HG02798 (cell line): ENCODE measurements around the gene KMT2B.
"Not testable (repeated sequence)": the region's sequence is repeated elsewhere in the genome, so short reads cannot be mapped to it uniquely, and the experiment has no call there.

ENCODE experiments used
- ATAC-seq: cut with Tn5 transposase; IDR thresholded peaks from one replicate; pipeline ENCODE4 v1.9.1; 2021; ENCODE audit warnings: mild to moderate bottlenecking; ENCODE audit not compliant: unreplicated experiment, poor library complexity

The KMT2B gene

DNA sequence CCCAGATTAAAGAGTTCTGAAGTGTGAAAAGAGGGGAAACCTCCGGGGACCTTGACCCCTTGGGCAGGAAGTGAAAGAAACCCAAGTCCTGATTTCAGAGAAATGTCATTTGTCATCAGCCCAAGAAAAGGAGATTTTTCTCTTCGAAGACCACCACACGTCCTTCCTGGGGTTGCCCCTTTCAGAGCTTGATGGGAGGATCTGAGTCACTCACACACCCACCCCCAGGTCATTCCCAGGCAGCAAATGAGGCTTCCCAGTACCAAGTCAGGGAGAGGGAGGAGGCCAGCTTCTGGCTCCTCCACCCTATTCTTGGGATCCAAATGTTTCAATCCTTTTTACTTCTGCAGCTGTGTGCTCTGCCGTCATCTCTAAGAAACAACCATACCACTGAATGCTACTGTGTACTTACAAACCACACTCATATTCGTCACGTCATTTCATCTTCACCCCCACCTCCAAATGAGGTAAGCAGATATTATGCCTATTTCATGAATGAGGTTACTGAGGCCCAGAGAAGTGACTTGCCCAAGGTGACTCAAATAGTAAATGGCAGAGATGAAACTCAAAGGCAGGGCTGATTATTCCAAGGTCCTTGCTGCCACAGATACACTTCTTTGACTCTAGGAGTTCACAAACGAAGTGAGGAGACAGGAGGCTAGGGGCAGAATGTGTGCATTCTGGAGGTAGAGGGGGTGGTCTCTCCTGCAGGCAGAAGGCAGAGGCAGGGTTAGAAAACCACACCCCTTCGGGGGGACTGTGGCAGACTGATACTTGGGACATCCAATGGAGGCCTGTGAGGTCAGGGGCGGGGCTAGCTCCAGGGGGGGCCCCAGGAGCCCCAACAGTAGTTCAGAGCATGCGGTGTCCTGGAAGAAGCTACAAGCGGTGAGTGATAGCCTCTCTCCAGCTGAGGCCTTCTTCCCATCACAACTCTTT lies 5.0 kb upstream of the KMT2B start:
- peak; percentile 14 for ATAC-seq

DNA sequence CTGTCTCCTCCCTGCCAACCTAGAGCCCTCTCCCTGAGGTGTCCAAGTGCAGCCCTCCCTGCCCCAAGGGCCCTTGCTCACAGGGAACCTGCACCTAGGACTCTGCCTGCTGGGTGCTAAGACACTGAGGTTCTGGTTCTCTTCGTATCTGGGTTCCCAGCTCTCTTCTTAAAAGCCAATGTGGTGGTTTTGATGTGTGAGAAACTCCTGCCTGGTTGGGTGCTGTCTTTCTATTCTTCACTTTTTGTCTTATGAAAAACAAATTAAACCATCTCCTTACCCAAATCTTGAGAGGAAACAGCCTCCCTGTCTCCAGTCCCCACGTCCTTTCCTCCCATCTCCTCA lies 4.3 kb upstream of the KMT2B start:
- no peak for ATAC-seq

DNA sequence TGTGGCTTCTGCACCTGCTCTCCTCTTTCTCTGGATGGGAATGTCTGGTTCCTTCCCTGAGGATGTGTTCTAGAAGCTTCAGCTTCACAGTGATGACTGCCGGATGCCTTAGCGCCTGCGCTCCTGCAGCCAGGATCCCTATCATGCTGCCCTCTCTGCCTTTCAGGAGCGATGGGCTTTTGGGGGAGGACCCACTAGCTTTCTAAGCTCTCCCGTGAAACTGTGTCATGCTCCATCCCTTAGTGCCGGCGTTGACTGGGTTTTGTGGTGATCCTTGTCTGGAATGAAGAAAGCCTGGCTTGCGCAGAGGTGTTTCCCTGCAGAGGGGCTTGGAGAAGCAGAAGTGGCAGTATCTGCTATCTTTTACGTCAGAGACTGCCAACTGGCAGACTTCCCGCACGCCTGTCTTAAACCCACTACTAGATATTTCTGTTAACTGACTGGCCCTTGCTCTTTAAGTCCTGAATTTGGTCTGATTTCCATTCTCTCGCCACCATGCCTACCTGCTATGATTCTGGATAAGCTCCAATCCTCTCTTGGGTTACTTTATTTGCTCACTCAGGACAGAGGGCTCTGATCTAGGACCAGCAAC lies 3.8 kb upstream of the KMT2B start:
- ATAC-seq = no peak

DNA sequence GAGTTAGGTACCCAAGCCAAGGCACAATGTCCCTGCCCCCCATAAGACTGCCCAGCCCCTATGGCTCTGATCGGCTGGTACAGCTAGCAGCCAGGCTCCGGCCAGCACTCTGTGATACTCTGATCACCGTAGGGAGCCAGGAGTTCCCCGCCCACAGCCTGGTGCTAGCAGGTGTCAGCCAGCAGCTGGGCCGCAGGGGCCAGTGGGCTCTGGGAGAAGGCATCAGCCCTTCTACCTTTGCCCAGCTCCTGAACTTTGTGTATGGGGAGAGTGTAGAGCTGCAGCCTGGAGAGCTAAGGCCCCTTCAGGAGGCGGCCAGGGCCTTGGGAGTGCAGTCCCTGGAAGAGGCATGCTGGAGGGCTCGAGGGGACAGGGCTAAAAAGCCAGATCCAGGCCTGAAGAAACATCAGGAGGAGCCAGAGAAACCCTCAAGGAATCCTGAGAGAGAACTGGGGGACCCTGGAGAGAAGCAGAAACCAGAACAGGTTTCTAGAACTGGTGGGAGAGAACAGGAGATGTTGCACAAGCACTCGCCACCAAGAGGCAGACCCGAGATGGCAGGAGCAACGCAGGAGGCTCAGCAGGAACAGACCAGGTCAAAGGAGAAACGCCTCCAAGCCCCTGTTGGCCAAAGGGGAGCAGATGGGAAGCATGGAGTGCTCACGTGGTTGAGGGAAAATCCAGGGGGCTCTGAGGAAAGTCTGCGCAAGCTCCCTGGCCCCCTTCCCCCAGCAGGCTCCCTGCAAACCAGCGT lies 3.0 kb upstream of the KMT2B start:
- no peak for ATAC-seq

DNA sequence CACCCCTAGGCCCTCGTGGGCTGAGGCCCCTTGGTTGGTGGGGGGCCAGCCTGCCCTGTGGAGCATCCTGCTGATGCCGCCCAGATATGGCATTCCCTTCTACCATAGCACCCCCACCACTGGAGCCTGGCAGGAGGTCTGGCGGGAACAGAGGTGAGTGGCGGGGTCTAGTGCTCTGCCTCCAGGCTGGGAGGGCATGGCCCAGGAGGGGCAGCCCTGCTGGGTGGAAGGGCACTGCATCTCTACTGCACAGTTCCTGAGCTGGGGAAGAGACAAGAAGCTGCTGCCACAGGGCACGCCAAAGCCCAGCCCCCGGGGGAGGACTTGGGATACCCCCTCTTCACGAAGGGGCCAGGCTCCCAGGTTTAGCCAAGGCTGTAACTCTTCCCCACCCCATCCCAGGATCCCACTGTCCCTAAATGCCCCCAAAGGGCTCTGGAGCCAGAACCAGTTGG lies 2.4 kb upstream of the KMT2B start:
- no peak for ATAC-seq

DNA sequence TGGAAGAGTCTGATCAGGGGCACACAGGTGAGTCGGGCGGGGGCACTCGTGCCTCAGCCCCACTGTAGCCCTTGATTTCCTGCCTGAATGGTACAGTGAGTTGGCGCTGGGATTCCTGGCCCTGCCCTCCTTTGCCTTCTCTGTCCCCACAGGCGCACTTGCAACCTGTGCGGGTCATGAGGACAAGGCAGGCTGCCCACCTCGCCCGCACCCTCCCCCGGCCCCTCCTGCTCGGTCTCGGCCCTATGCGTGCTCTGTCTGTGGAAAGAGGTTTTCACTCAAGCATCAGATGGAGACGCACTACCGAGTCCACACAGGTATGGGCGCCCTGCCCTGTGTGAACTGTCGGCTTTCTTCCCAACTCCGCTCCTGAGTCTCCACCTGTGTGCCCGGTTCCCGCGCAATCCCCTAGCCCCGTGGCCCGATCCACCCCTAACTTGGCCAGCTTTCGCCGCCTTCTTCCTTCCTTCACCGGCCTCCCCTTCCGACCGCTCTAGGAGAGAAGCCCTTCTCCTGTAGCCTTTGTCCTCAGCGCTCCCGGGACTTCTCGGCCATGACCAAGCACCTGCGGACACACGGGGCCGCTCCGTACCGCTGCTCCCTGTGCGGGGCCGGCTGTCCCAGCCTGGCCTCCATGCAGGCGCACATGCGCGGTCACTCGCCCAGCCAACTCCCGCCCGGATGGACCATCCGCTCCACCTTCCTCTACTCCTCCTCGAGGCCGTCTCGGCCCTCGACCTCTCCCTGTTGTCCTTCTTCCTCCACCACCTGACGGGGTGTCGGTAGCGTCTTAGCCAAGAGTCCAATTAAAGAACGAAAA lies 1.6 kb upstream of the KMT2B start:
- peak; percentile 5 for ATAC-seq

DNA sequence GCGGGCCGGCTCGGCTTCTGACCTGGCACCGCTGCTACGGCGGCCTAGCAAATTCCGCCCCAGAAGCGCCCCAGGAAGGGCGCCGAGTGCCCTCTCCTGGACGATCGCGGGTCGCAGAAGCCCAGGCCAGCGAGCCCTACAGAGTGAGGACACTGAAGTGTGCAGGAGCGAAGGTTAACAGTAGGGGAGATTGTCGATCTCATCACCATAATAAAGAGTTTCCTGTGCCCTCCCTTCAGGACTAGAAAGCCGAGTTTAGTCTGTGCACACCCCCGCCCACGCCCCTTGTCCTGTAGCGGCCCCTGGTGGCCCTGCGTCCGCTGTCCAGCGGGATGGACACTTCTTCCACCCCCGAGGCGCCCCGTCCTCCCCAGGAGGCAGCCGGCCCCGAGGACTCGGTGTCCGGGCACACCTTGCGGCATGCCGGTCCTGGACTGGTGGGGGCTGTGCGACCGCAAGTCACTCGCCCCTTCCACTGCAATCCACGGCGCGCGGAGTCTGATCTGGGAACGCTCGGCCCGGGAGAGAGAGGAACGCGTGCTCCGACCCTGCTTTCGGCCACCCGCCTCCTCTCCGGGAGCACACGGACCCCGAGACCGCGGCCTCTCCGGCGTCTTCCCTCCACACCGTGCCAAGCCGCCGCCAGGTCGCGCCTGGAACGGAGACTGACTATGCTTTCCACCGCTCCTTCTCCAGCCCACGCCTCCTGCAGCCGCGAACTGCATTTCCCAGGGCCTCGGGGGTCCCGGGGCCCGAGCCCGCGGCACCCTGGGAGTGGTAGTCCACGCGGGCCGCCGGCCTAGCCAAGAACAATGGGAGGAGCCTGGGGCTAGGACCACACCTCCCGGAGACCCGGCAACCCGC lies 770 bp upstream of the KMT2B start:
- peak; percentile 74 for ATAC-seq

DNA sequence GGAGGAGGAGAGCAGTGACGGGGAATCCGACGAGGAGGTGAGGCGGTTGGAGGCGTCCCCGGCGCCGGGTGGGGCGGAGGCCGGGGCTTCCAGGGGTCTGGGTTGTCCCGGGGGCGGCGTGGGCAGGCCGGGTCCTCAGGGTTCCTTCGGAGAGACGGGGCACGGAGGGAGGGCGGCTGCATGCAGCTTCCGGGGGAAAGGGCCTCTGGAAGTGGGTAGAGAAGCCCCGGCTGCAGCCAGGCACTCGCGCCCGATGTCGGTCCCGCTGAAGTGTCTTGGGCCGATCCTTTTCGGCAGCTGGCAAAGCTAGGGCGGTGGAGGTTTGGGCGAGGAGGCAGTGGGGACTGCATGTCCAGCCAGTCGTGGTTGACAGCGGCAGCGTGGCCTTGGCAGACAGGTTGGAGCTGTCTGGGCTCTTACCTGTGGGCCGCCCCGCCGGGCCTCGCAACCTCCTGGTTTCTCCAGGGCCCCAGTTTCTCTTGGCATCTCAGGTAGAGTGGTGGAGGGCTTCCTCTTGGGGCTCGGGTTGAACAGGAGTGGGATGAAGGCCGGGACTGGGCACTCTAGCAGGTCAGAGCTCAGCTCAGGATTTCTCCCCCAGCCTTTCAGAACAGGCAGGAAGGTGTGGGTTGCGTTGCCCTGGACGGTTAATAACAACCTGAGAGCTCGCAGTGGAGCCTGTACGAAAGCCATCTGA lies 690 bp downstream of the KMT2B start:
- peak; percentile 2 for ATAC-seq

DNA sequence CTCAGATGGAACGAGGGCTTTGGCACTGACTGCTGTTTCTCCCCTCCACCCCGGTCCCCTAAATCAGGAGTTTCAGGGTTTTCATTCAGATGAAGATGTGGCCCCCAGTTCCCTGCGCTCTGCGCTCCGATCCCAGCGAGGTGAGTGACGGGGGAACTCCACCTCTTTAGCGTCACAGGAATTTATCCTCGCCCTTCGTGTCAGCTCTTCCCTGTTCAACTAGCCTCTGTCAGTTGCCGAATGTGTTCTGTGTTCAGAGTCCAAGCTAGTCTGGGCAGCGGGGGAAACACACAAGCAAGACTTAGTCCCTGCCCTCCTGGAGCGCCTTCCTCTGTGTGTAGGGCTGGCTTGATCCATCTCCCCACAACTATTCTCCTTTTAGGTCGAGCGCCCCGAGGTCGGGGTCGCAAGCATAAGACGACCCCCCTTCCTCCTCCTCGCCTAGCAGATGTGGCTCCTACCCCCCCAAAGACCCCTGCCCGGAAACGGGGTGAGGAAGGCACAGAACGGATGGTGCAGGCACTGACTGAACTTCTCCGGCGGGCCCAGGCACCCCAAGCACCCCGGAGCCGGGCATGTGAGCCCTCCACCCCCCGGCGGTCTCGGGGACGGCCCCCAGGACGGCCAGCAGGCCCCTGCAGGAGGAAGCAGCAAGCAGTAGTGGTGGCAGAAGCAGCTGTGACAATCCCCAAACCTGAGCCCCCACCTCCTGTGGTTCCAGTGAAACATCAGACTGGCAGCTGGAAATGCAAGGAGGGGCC lies 1.8 kb downstream of the KMT2B start:
- ATAC-seq = no peak

DNA sequence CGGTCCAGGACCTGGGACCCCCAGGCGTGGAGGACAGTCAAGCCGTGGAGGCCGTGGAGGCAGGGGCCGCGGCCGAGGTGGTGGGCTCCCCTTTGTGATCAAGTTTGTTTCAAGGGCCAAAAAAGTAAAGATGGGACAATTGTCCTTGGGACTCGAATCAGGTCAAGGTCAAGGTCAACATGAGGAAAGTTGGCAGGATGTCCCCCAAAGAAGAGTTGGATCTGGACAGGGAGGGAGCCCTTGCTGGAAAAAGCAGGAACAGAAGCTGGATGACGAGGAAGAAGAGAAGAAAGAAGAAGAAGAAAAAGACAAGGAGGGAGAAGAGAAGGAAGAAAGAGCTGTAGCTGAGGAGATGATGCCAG lies 2.3 kb downstream of the KMT2B start:
- ATAC-seq = no peak

DNA sequence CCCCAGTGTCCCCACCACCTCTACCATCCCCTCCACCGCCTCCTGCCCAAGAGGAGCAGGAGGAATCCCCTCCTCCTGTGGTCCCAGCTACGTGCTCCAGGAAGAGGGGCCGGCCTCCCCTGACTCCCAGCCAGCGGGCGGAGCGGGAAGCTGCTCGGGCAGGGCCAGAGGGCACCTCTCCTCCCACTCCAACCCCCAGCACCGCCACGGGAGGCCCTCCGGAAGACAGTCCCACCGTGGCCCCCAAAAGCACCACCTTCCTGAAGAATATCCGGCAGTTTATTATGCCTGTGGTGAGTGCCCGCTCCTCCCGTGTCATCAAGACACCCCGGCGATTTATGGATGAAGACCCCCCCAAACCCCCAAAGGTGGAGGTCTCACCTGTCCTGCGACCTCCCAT lies 2.8 kb downstream of the KMT2B start:
- ATAC-seq = no peak

DNA sequence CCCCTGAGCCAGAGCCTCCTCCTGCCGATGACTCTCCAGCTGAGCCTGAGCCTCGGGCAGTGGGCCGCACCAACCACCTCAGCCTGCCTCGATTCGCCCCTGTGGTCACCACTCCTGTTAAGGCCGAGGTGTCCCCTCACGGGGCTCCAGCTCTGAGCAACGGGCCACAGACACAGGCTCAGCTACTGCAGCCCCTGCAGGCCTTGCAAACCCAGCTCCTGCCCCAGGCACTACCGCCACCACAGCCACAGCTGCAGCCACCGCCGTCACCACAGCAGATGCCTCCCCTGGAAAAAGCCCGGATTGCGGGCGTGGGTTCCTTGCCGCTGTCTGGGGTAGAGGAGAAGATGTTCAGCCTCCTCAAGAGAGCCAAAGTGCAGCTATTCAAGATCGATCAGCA lies 3.6 kb downstream of the KMT2B start:
- ATAC-seq = no peak

DNA sequence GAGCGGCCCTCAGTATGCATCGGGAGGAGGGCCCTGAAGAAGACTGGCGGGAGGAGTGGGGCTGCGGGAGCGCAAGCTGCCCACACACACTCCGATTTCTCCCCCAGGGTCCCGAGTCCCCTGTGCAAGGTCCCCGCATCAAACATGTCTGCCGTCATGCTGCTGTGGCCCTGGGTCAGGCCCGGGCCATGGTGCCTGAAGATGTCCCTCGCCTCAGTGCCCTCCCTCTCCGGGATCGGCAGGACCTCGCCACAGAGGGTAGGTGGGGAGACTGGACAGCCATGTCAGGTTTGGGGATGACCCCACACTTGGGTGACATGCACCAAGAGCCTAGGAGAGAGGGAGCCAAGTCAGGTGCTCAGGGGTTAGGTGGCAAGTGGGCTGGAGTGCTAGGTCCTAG lies 4.7 kb downstream of the KMT2B start:
- no peak for ATAC-seq

DNA sequence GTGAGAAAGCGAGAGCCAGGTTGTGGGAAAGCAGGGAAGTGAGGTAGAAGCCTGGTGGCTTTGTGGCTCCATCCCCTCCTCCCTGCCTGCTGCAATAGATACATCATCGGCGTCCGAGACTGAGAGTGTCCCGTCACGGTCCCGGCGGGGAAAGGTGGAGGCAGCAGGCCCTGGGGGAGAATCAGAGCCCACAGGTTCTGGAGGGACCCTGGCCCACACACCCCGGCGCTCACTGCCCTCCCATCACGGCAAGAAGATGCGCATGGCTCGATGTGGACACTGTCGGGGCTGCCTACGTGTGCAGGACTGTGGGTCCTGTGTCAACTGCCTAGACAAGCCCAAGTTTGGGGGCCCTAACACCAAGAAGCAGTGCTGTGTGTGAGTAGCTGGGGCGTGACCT lies 5.1 kb downstream of the KMT2B start:
- no peak for ATAC-seq

DNA sequence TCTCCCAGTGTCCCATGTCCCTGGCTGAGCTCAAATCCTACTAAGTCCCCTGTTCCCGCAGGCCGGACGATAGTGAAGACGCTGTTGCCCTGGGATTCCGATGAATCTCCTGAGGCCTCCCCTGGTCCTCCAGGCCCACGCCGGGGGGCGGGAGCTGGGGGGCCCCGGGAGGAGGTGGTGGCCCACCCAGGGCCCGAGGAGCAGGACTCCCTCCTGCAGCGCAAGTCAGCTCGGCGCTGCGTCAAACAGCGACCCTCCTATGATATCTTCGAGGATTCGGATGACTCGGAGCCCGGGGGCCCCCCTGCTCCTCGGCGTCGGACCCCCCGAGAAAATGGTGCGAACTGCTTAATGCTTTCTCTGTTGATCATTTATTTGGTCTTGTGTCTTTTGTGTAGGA lies 5.9 kb downstream of the KMT2B start:
- ATAC-seq = no peak

DNA sequence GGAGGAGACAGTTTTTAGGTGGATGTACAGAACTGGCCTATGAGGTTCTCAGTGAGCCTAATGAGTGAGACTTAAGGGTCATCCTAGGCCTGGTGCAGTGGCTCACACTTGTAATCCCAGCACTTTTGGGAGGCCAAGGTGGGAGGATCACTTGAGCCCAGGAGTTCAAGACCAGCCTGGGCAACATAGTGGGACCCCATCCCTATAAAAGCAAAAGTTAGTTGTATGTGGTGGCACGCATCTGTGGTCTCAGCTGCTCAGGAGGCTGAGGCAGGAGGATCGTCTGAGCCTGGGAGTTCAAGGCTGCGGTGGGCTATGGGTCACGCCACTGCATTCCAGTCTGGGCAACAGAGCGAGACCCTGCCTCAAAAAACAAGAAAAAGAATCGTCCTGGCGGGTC lies 6.3 kb downstream of the KMT2B start:
- ATAC-seq = not testable (repeated sequence)

DNA sequence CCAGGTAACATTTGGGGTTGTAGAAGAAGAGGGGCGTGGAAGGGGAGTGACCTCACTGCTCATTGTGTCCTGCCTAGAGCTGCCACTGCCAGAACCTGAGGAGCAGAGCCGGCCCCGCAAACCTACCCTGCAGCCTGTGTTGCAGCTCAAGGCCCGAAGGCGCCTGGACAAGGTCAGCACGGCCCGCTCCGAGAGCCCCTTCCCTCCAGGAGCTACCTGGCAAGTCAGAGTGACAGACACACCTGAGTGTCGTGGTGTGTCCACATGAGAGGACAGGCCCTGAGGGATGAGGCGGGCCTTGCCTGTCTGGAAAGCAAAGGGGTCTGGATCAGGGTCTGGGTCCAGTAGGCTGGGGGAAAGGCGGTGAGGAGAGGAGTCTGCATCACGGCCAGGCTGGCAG lies 6.8 kb downstream of the KMT2B start:
- ATAC-seq = no peak

DNA sequence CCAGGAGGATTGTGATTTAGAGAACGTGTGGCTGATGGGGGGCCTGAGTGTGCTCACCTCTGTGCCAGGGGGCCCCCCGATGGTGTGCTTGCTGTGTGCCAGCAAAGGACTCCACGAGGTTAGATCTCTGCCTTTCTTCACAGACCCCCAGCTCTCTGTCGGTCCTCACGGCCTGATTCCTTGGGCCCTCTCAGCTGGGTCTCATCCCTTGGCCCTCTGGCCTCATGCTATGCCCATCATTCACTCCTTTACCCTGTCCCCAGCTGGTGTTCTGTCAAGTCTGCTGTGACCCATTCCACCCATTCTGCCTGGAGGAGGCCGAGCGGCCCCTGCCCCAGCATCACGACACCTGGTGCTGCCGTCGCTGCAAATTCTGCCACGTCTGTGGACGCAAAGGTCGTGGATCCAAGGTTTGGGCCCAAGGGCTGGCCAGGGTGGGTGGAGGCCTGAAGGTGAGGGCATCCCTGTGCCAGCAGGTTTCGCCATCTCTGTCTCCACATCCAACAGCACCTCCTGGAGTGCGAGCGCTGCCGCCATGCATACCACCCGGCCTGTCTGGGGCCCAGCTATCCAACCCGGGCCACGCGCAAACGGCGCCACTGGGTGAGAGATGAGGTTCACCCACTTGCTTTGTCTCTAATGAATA lies 7.5 kb downstream of the KMT2B start:
- no peak for ATAC-seq
